IMR-90 (cell line): ENCODE results near the gene GLP2R. TPM values are rescaled to one million over a fixed set of nuclear protein-coding genes. Genes with fewer than 3 reads are reported as not detected.

Source experiments
- ATAC-seq: fragments of 200-7000 bp; cut with Tn5 transposase; 2 replicates; pipeline ENCODE4 v1.9.1; 2020; ENCODE audit warnings: low read depth, mild to moderate bottlenecking, moderate library complexity
- BruUV-seq: library from RNA; stranded (reverse); fragments of 400-500 nt; replicated peaks from 2 replicates; lab custom pipeline; 2021; lab: Mats Ljungman, UMichigan
- CTCF ChIA-PET: fragments of 300-600 bp; formaldehyde crosslinking; extraction: SDS; loops from one replicate; lab custom pipeline; 2021; ENCODE audit warnings: antibody characterized with exemption; lab: Yijun Ruan, JAX
- POLR2A ChIA-PET: fragments of 300-600 bp; sonication (Branson Sonifier 250); formaldehyde crosslinking; loops from one replicate; lab custom pipeline; 2022; ENCODE audit warnings: antibody characterized with exemption; ENCODE audit not compliant: unreplicated experiment; lab: Charles Lee
- DNase-seq: peaks from one replicate; pipeline ENCODE4 v3.0.0; 2013
- H2AFZ ChIP-seq: replicated peaks from 2 replicates; pipeline ENCODE3; 2013; ENCODE audit warnings: low read length, mild to moderate bottlenecking; ENCODE audit not compliant: poor library complexity
- H2AK5ac ChIP-seq: 2 replicates; pipeline ENCODE4 v1.6.1; 2013; ENCODE audit warnings: low read depth, low read length, inconsistent platforms
- H2AK9ac ChIP-seq: replicated peaks from 2 replicates; pipeline ENCODE3; 2013; ENCODE audit warnings: mild to moderate bottlenecking, low read depth, low read length, moderate library complexity; ENCODE audit not compliant: poor library complexity
- H2BK120ac ChIP-seq: 2 replicates; pipeline ENCODE4 v1.6.1; 2013; ENCODE audit warnings: low read depth, low read length, inconsistent platforms
- H2BK15ac ChIP-seq: 3 replicates; pipeline ENCODE4 v1.6.1; 2013; ENCODE audit warnings: low read depth, low read length, inconsistent platforms
- H2BK20ac ChIP-seq: 2 replicates; pipeline ENCODE4 v1.6.1; 2013; ENCODE audit warnings: low read depth, mild to moderate bottlenecking, inconsistent platforms, low read length, moderate library complexity
- H2BK5ac ChIP-seq: 2 replicates; pipeline ENCODE4 v1.6.1; 2013; ENCODE audit warnings: mild to moderate bottlenecking, low read depth, low read length, inconsistent platforms; ENCODE audit not compliant: poor library complexity, severe bottlenecking
- H3K14ac ChIP-seq: replicated peaks from 2 replicates; pipeline ENCODE4 v1.6.1; 2013; ENCODE audit warnings: low read depth, low read length, inconsistent platforms
- H3K18ac ChIP-seq: 2 replicates; pipeline ENCODE4 v1.6.1; 2013; ENCODE audit warnings: low read depth, low read length, control low read depth
- H3K23ac ChIP-seq: 2 replicates; pipeline ENCODE4 v1.6.1; 2013; ENCODE audit warnings: low read depth, low read length, inconsistent platforms
- H3K27ac ChIP-seq: 2 replicates; pipeline ENCODE4 v1.5.1; 2013; ENCODE audit warnings: mild to moderate bottlenecking, control low read depth, low read length; ENCODE audit not compliant: insufficient read depth
- H3K27me3 ChIP-seq: 2 replicates; pipeline ENCODE4 v1.6.1; 2013; ENCODE audit warnings: low read length; ENCODE audit not compliant: control insufficient read depth, insufficient read depth
- H3K36me3 ChIP-seq: 2 replicates; pipeline ENCODE4 v1.6.1; 2013; ENCODE audit warnings: low read length, mixed read lengths; ENCODE audit not compliant: control insufficient read depth, insufficient read depth
- H3K4ac ChIP-seq: 2 replicates; pipeline ENCODE4 v1.6.1; 2013; ENCODE audit warnings: low read depth, low read length, inconsistent platforms
- H3K4me1 ChIP-seq: 2 replicates; pipeline ENCODE4 v1.6.1; 2013; ENCODE audit warnings: low read length, mixed read lengths; ENCODE audit not compliant: control insufficient read depth, insufficient read depth
- H3K4me2 ChIP-seq: 2 replicates; pipeline ENCODE4 v1.6.1; 2013; ENCODE audit warnings: low read depth, mild to moderate bottlenecking, control low read depth, low read length, moderate library complexity
- H3K4me3 ChIP-seq: 2 replicates; pipeline ENCODE4 v1.5.1; 2013; ENCODE audit warnings: low read depth, mild to moderate bottlenecking, control low read depth, low read length, moderate library complexity; ENCODE audit not compliant: insufficient read depth
- H3K56ac ChIP-seq: 2 replicates; pipeline ENCODE4 v1.6.1; 2013; ENCODE audit warnings: low read length, inconsistent platforms; ENCODE audit not compliant: insufficient read depth; ENCODE audit errors: extremely low read depth
- H3K79me1 ChIP-seq, 2 experiments: 2 replicates each; pipeline ENCODE4 v1.6.1; 2013; ENCODE audit warnings: low read length in 2 of 2, inconsistent platforms in 1 of 2, low read depth in 1 of 2
- H3K9ac ChIP-seq: 2 replicates; pipeline ENCODE4 v1.6.1; 2013; ENCODE audit warnings: low read depth, low read length, control low read depth
- H3K9me1 ChIP-seq: 2 replicates; pipeline ENCODE4 v1.6.1; 2013; ENCODE audit warnings: low read length, inconsistent platforms; ENCODE audit not compliant: insufficient read depth
- H3K9me3 ChIP-seq: 2 replicates; pipeline ENCODE4 v1.6.1; 2013; ENCODE audit warnings: low read length; ENCODE audit not compliant: control insufficient read depth, insufficient read depth
- H4K20me1 ChIP-seq: 2 replicates; pipeline ENCODE4 v1.6.1; 2013; ENCODE audit warnings: low read length, inconsistent platforms; ENCODE audit not compliant: insufficient read depth
- H4K5ac ChIP-seq: 2 replicates; pipeline ENCODE4 v1.6.1; 2013; ENCODE audit warnings: mild to moderate bottlenecking, low read depth, low read length, control low read depth
- H4K8ac ChIP-seq, 2 experiments: 2 replicates each; pipeline ENCODE4 v1.6.1; 2013; ENCODE audit warnings: low read depth in 2 of 2, low read length in 2 of 2, control low read depth in 1 of 2, inconsistent platforms in 1 of 2
- H4K91ac ChIP-seq: 2 replicates; pipeline ENCODE4 v1.6.1; 2013; ENCODE audit warnings: low read depth, low read length, inconsistent platforms; ENCODE audit not compliant: insufficient read depth
- BHLHE40 ChIP-seq: fragments of 150-350 bp; IDR thresholded peaks from 2 replicates; pipeline ENCODE4 v1.6.1; 2016; ENCODE audit warnings: mild to moderate bottlenecking, low read depth, low read length
- CEBPB ChIP-seq: IDR thresholded peaks from 2 replicates; pipeline ENCODE4 v1.6.1; 2012; ENCODE audit warnings: low read depth, low read length, improper control_type of control experiment
- CHD1 ChIP-seq: IDR thresholded peaks from 2 replicates; pipeline ENCODE4 v1.6.1; 2012; ENCODE audit warnings: low read depth, low read length, improper control_type of control experiment
- CTCF ChIP-seq: conservative IDR thresholded peaks from 2 replicates; pipeline ENCODE4 v1.5.1; 2012; ENCODE audit warnings: mild to moderate bottlenecking, low read depth, low read length, improper control_type of control experiment
- ELK1 ChIP-seq: fragments of 150-350 bp; IDR thresholded peaks from 2 replicates; pipeline ENCODE4 v1.6.1; 2016; ENCODE audit warnings: low read depth, mild to moderate bottlenecking, low read length, moderate library complexity, borderline replicate concordance
- FOS ChIP-seq: fragments of 150-350 bp; IDR thresholded peaks from 2 replicates; pipeline ENCODE4 v1.6.1; 2016; ENCODE audit warnings: low read depth, low read length
- MAFK ChIP-seq: IDR thresholded peaks from 2 replicates; pipeline ENCODE4 v1.6.1; 2012; ENCODE audit warnings: low read depth, low read length, improper control_type of control experiment
- MAZ ChIP-seq: IDR thresholded peaks from 2 replicates; pipeline ENCODE4 v1.6.1; 2012; ENCODE audit warnings: low read depth, mild to moderate bottlenecking, low read length, improper control_type of control experiment, moderate library complexity, borderline replicate concordance
- MXI1 ChIP-seq: IDR thresholded peaks from 2 replicates; pipeline ENCODE4 v1.6.1; 2012; ENCODE audit warnings: low read depth, mild to moderate bottlenecking, low read length, moderate library complexity, borderline replicate concordance
- NFE2L2 ChIP-seq: fragments of 150-350 bp; IDR thresholded peaks from 2 replicates; pipeline ENCODE4 v1.6.1; 2016; ENCODE audit warnings: low read depth, mild to moderate bottlenecking, low read length
- POLR2A ChIP-seq: IDR thresholded peaks from 2 replicates; pipeline ENCODE4 v1.6.1; 2012; ENCODE audit warnings: mild to moderate bottlenecking, low read depth, low read length
- RAD21 ChIP-seq: IDR thresholded peaks from 2 replicates; pipeline ENCODE4 v1.6.1; 2012; ENCODE audit warnings: low read length, improper control_type of control experiment
- RCOR1 ChIP-seq: IDR thresholded peaks from 2 replicates; pipeline ENCODE4 v1.6.1; 2012; ENCODE audit warnings: mild to moderate bottlenecking, low read length, improper control_type of control experiment; ENCODE audit not compliant: insufficient replicate concordance
- RFX5 ChIP-seq: IDR thresholded peaks from 2 replicates; pipeline ENCODE4 v1.8.0; 2012; ENCODE audit warnings: low read depth, mild to moderate bottlenecking, low read length, moderate library complexity
- SMC3 ChIP-seq: fragments of 150-350 bp; IDR thresholded peaks from 2 replicates; pipeline ENCODE4 v1.6.1; 2016; ENCODE audit warnings: low read depth, mild to moderate bottlenecking, antibody characterized with exemption, low read length, moderate library complexity
- USF2 ChIP-seq: fragments of 150-350 bp; IDR thresholded peaks from 2 replicates; pipeline ENCODE4 v1.6.1; 2017; ENCODE audit warnings: mild to moderate bottlenecking, antibody characterized with exemption, low read length, low read depth
- WGBS, 2 experiments: methylation state at CpG; one replicate each; pipeline versions ENCODE4 v1.1.5 to v1.1.7; 2013; ENCODE audit warnings: missing lambda C conversion rate in 2 of 2; ENCODE audit not compliant: insufficient read length in 1 of 2; ENCODE audit errors: extremely low coverage in 2 of 2; 5-methylcytosine and 5-hydroxymethylcytosine counted together
- dilution Hi-C: fragments of 300-500 bp; cut with HindIII; formaldehyde crosslinking; loops from one replicate; pipeline ENCODE4 v1.14.3; 2018; ENCODE audit warnings: low sequenced_read_pairs; ENCODE audit not compliant: unreplicated experiment
- in situ Hi-C: fragments of 300-500 bp; cut with MboI; formaldehyde crosslinking; loops from 3 replicates; pipeline ENCODE4 v1.14.3; 2019; ENCODE audit warnings: low sequenced_read_pairs, inconsistent platforms, mixed read lengths
- intact Hi-C: fragments of 100-400 bp; cut with micrococcal nuclease; formaldehyde crosslinking; loops from 2 replicates; pipeline ENCODE4 v1.10.0; 2022
- polyA plus RNA-seq, 3 experiments: library from polyadenylated mRNA; depleted of rRNA; stranded (reverse); fragments of >200 nt; gene quantifications; 2 replicates each; pipeline ENCODE4 v1.2.3, GENCODE V29; 2012; ENCODE audit warnings: low replicate concordance in 1 of 3
- total RNA-seq: library from RNA; depleted of rRNA; stranded (reverse); fragments of >200 nt; gene quantifications from 2 replicates; pipeline ENCODE4 v1.2.3, GENCODE V29; 2012

GLP2R gene
- total and polyA plus RNA-seq, 2 of the 4 experiments (the other 2 are of a cell fraction) = 0.07 TPM; not detected in 1

GRCh38 chr17:9893411-9894012 lies 67.8 kb downstream of the GLP2R start:
- intact Hi-C loops = no loop called here
- in situ Hi-C loops = no loop called here
- WGBS, 2 experiments = no CpG with 5 or more reads among the region's 3 CpGs
- H2BK120ac ChIP-seq = no peak overlapping the region
- no peak overlapping the region for H3K4ac ChIP-seq
- no peak overlapping the region for H2AFZ ChIP-seq
- DNase-seq (peak; percentile 42), ATAC-seq (no peak; the same call in 1 of the 2 replicates)
- H3K4me3 ChIP-seq = no peak overlapping the region
- no peaks in the 10 kb centered on the region for H3K79me1 ChIP-seq
- H3K27me3 ChIP-seq = no peaks in the 10 kb centered on the region; the same call in 1 of the 2 replicates
- H4K20me1 ChIP-seq = no peaks in the 10 kb centered on the region
- H2AK5ac ChIP-seq = no peak overlapping the region
- no peak overlapping the region for H2BK5ac ChIP-seq
- dilution Hi-C loops = no loop called here
- ChIA-PET POLR2A (no interaction called here), CTCF (no interaction called here)
- no peak overlapping the region for H2BK20ac ChIP-seq
- TF ChIP-seq ELK1 (no peak), RCOR1 (no peak), NFE2L2 (no peak), FOS (no peak), CHD1 (no peak), RAD21 (no peak), MAFK (no peak), CEBPB (no peak), SMC3 (no peak), USF2 (no peak), CTCF (no peak), RFX5 (no peak), BHLHE40 (no peak), MAZ (no peak), MXI1 (no peak), POLR2A (no peak)
- H3K4me1 ChIP-seq = no peaks in the 10 kb centered on the region
- H3K56ac ChIP-seq = no peak overlapping the region
- no TSS peak for BruUV-seq
- no peak overlapping the region for H2AK9ac ChIP-seq
- no peak overlapping the region for H3K18ac ChIP-seq
- H4K8ac ChIP-seq = no peak overlapping the region
- H3K27ac ChIP-seq = no peak overlapping the region
- H4K91ac ChIP-seq = no peak overlapping the region
- H3K9me3 ChIP-seq = no peaks in the 10 kb centered on the region
- H3K36me3 ChIP-seq = no peaks in the 10 kb centered on the region
- H3K23ac ChIP-seq = no peak overlapping the region
- H3K9ac ChIP-seq = no peak overlapping the region
- no peak overlapping the region for H3K4me2 ChIP-seq
- H4K5ac ChIP-seq = no peak overlapping the region
- no peak overlapping the region for H3K14ac ChIP-seq
- H2BK15ac ChIP-seq = no peak overlapping the region
- no peaks in the 10 kb centered on the region for H3K9me1 ChIP-seq
